ENCODE results near the gene CASQ1.

DNA sequence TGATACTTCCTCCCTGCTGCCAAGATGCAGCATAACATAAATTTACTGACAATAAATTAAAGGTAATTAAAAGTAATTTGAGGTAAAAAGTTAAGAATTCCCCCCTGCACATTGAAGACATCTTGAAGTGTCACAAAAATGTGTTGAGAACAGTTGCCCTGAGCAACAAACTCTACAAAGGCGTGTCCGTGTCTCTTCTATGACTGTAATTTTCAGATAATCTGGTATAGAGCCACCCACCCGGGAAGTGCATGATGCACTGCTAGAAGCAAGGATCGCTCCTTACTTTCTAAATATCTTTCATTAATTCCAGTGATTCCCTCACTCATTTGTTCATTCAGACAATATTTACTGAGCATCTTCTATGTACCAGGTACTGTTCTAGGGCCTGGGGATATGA is 11.0 kb upstream of the CASQ1 start:
- TF ChIP-seq POLR2A (IDR thresholded peaks at IDR 0.05): no peak
- no peak for TF ChIP-seq CTCF (IDR thresholded peaks at IDR 0.05)
- TF ChIP-seq POLR2AphosphoS5 (IDR thresholded peaks at IDR 0.05): no peak
- no peak for TF ChIP-seq EP300 (IDR thresholded peaks at IDR 0.05)
